NOMO-1 treated with dmso at 0.1 percent for 144 hours (cell line): ENCODE data around the gene SH2D3C.
"Not testable (repeated sequence)": the region's sequence is repeated elsewhere in the genome, so short reads cannot be mapped to it uniquely, and the experiment has no call there.

Experiments used
- DNase-seq: peaks from one replicate; lab custom pipeline; 2025; ENCODE audit not compliant: unreplicated experiment; lab: John Stamatoyannopoulos, UW

The SH2D3C gene

DNA sequence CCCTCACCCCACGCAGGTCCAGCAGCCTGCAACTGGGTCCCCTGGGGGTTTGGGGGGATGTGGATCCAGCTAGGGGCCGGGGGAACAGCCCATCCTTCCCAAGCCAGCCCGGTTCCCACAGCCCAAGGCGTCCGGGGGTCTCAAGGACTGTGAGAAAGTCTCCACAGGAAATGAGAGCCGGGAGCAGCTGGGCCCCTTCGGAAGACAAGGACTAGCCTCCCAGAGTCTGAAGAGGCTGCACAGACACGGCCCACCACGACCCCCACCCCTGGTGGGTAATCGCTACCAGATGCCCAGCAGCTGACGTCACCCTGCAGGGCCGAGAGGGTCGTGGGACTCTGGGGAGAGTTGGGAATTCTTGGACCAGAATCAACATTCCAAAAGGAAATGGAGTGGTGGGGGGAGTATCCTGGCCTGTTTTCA, 10.5 kb downstream of the SH2D3C start:
- DNase-seq, result no peak

- DNase-seq, result no peak
Observed at GRCh38 chr9:127767410-127767809, 11.1 kb downstream of the SH2D3C start.

- DNase-seq, result no peak
Observed at GRCh38 chr9:127765418-127765817, 13.0 kb downstream of the SH2D3C start.

- DNase-seq, result no peak
Observed at GRCh38 chr9:127763918-127764384, 14.5 kb downstream of the SH2D3C start.

GRCh38 chr9:127762111-127762676, 16.3 kb downstream of the SH2D3C start:
- DNase-seq, result no peak

GRCh38 chr9:127761491-127761956, 16.9 kb downstream of the SH2D3C start:
- DNase-seq, result no peak

GRCh38 chr9:127761061-127761460, 17.4 kb downstream of the SH2D3C start:
- DNase-seq, result no peak

- DNase-seq, result no peak
Observed at GRCh38 chr9:127758843-127759242, 19.6 kb downstream of the SH2D3C start.

DNA sequence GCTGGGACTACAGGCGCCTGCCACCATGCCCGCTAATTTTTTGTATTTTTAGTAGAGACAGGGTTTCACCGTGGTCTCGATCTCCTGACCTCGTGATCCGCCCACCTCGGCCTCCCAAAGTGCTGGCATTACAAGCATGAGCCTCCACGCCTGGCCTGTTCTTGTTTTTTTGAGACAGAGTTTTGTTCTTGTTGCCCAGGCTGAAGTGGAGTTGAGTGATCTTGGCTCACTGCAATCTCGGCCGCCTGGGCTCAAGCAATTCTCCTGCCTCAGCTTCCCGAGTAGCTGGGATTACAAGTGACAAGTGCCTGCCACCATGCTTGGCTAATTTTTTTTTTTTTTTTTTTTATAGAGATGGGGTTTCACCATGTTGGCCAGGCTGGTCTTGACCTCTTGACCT, 21.7 kb downstream of the SH2D3C start:
- DNase-seq, result not testable (repeated sequence)

DNA sequence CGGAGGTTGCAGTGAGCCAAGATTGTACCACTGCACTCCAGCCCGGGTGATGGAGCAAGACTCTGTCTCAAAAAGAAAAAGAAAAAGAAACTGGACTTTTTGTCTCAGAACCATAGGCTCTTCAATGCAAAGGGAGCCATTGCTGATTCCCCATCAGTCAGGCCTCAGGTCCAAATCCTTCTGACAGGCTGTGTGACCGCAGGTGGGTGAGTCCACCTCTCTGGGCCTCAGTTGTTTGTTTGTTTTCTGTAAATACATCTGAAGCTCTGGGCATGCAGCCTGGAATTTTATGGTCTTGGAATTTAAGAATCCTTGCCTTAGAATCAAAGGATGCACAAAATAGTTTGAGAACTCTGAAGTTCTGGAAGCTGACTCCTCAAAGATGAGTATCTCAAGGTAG, 22.2 kb downstream of the SH2D3C start:
- DNase-seq, result no peak

DNA sequence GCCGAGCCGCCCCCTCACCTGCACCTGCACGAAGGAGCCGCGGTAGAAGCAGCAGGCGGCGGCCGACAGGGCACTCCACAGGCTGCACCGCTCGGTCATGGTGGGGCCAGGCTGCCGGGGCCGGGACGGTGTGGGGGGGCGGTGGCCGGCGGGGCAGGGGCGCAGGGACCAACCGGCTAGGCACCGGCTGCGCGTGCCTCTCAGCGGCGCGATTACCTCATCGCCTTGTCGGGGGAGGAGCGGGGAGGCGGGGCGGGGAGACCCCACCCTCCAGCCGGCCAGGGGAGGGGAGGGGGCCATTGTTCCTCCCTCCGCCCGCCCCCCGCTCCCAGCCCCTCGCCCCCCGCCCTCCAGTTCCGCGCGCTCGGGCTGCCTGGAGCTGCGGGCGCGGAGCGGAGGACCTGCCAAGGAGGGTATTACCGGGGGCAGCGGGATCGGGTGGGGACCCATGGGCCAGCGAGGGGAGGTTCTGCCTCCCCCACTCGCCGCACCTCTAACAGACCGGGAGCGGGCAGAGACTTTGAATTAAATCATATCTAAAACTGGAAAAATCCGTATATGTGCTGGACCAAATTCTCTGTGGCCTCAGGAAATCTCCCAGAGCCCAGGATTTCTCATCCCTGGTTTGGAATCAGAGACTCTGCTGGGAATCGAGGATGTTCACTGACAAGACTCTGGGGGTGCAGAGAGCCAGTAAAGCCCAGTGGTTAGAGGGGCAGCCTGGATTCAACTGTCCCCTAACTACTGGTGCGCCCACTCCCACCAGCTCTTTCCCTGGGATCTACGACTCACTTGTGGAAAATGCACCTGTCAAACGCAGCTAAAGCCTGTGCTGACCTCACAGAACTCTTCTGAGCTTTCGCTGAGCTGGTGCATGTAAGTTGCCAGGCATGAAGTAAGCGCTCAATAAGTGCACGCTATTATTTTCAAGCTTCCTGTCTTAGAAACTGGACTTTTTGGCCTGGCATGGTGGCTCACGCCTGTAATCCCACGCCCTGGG, 23.1 kb downstream of the SH2D3C start:
- DNase-seq, result no peak

DNA sequence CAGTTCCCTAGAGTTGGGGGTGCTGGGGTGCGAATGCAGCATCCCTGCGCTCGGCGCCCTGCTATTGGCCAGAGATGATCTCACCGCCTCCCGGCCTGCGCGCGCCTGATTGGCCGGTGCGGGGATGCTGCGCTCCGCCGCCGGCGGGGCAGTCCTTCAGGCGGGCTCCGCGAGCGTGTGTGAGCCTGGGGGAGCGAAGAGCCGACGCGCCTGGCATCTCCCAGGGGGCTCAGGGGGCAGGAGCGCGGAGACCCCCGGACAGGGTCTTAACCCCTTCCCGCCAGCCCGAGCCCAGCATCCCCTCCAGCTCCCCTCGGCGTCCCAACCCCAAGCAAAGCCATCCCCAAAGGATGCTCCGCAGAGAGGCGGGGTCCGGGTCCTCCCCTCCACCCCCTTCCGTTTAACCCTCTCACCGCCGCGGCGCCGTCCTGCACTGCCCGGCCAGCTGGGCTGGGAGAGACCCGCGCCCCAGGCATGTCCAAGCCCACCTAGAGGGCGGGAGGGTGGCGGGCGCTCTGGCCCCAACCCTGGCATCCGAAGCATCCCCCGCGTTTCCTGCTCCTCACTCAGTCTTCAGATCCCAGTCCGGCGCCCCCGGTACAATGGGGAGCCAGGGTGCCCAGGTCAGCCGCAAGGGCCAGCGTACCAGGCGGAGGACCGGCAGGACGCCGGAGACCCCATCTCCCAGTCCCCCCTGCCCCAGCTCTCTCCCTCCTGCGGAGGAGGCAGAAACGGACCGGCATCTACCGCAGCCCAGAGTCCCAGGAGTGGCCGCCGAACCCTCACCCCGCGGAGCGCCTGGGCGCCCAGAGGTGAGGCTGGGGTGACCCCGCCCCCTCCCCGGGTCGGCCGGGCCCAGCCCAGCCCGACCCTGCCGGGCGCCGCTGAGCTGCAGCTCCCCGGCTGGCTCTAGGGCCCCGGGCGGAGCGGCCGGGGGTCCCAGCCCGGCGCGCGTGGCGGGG, 24.1 kb downstream of the SH2D3C start:
- DNase-seq, result no peak

DNA sequence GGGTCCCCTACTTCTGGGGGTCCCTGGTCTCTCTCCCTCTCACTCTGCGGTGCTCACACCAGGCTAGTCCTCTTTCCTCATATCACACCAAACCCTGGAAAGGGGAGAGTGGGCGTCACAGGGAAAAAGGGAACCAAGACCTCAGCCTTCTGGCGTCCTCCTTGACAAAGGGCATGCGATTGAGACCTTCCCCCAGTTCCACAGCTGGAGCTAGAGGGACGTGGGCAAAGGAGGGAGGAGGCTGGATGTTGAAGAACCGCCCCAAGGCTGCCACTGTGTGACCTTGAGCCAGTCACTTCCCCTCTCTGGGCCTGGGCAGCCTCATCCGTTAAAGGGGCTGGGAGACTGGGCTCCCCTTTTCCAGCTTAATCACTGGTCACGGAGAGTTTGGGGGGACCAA, 24.8 kb downstream of the SH2D3C start:
- no peak for DNase-seq

GRCh38 chr9:127753148-127753547, 25.3 kb downstream of the SH2D3C start:
- no peak for DNase-seq

- no peak for DNase-seq
Observed at GRCh38 chr9:127751269-127752054, 27.0 kb downstream of the SH2D3C start.

GRCh38 chr9:127749090-127749787, 29.2 kb downstream of the SH2D3C start:
- no peak for DNase-seq

GRCh38 chr9:127746959-127747569, 31.4 kb downstream of the SH2D3C start:
- DNase-seq, result no peak

DNA sequence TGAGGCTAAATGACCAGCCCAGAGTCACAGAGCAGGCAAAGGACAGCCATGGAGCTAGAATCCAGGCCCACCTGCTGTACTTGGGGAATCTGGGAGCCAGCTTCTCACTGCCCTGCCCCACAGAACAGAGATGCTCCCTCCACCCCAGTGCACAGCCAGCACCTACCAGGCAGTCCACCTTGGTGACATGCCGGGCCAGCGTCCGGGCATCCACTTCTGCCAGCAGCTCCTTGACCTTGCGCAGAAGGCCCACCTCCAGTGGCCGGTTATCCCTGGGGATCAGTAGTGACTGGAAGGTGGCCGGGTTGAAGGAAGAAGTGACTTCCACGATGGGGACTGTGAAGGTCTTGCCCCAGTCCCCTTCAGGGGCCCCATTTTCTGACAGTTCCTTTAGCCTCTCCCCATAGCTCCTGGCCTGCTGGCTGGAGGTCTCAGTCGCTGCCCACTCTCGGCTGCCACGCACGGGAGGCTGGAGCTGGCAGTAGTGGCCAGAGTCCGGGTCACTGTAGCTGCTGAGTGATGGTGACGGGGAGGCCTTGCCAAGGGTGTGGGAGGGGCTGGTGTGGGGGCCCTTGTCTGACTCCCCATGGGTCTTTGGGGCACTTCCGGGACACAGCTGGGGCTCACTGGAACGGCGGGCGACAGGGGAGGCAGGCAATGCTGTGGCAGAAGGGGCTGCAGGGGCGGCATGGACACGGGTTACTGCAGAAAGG, 33.9 kb downstream of the SH2D3C start:
- DNase-seq, result no peak
